Activated CD4-positive, alpha-beta T cell treated with anti-CD3 and anti-CD28 coated beads, Interleukin-2, amount 10 ng/mL, durations not matched to agents 24 days and 14 days (primary cell): ENCODE measurements around the gene TRMT112. TPM values are rescaled to one million over a fixed set of nuclear protein-coding genes. Genes with fewer than 3 reads are reported as not detected.

ENCODE experiments used
- DNase-seq: peaks from one replicate; pipeline ENCODE4 v3.0.0; 2022
- H3K27ac Mint-ChIP-seq: one replicate; pipeline ENCODE4 v1.8.0; 2022; ENCODE audit warnings: mild to moderate bottlenecking, mixed read lengths
- H3K27me3 Mint-ChIP-seq: one replicate; pipeline ENCODE4 v1.8.0; 2022; ENCODE audit warnings: mixed read lengths
- H3K36me3 Mint-ChIP-seq: one replicate; pipeline ENCODE4 v1.8.0; 2022; ENCODE audit warnings: low read depth, mild to moderate bottlenecking, mixed read lengths
- H3K4me1 Mint-ChIP-seq: one replicate; pipeline ENCODE4 v1.8.0; 2021; ENCODE audit warnings: mixed read lengths
- H3K4me3 Mint-ChIP-seq: one replicate; pipeline ENCODE4 v1.8.0; 2022; ENCODE audit warnings: mild to moderate bottlenecking, moderate library complexity, mixed read lengths
- H3K9me3 Mint-ChIP-seq: one replicate; pipeline ENCODE4 v1.8.0; 2021; ENCODE audit warnings: mixed read lengths
- intact Hi-C: fragments of 100-400 bp; cut with micrococcal nuclease; formaldehyde crosslinking; loops from one replicate; pipeline ENCODE4 v1.15.1; 2023
- total RNA-seq: library from RNA; stranded (reverse); gene quantifications from 2 replicates; pipeline ENCODE4 v1.2.3, GENCODE V29; 2022

The TRMT112 gene
- total RNA-seq, result 319 and 320 TPM in 2 replicates

- DNase-seq, result peak; percentile 99
- Mint-ChIP-seq H3K27me3 (no peaks in the 10 kb centered on the region), H3K27ac (peak within 1 kb of the TSS; percentile 97), H3K36me3 (peaks cover 47% of the 10 kb centered on the region), H3K4me3 (peak within 1 kb of the TSS; percentile 92), H3K4me1 (peaks cover 38% of the 10 kb centered on the region), H3K9me3 (no peaks in the 10 kb centered on the region)
- intact Hi-C loops, result loop anchor here (1.0 kb wide), 4 partner anchors 12 to 48 kb away; partner anchors contain the start of genes CCDC88B and ESRRA
These were observed at the start of gene TRMT112 for GRCh38 chr11:64317325-64317960. Gene TRMT112 (minus strand): TSS chr11:64317559. CDS start chr11:64317526, 33 bp downstream.

- intact Hi-C loops, result no loop called here
- DNase-seq, result no peak
- Mint-ChIP-seq H3K9me3 (no peaks in the 10 kb centered on the region), H3K4me1 (peaks cover 2% of the 10 kb centered on the region), H3K4me3 (no peak overlapping the region), H3K27me3 (no peaks in the 10 kb centered on the region), H3K36me3 (peaks cover 54% of the 10 kb centered on the region), H3K27ac (no peak overlapping the region)
These were observed 49.4 kb upstream of the TRMT112 start for GRCh38 chr11:64366751-64367150.

DNA sequence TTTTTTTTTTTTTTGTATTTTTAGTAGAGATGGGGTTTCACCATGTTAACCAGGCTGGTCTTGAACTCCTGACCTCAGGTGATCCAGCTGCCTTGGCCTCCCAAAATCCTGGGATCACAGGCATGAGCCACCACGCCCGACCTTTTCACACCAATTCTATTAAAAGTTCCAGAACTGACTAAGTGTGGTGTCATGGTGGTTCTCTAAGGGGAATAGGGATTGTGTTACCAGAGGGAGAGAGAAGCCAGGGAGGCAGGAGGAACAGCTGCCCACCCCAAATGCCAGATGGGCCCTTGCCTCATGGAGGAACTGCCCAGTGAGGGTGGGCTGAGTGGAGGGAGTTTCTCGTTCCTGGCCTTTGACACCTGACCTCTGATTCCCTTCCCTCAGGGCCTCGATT lies 47.6 kb upstream of the TRMT112 start:
- Mint-ChIP-seq H3K9me3 (no peaks in the 10 kb centered on the region), H3K27ac (no peak overlapping the region), H3K27me3 (no peaks in the 10 kb centered on the region), H3K4me1 (peaks cover 8% of the 10 kb centered on the region), H3K4me3 (no peak overlapping the region), H3K36me3 (peaks cover 63% of the 10 kb centered on the region)
- intact Hi-C loops, result no loop called here
- no peak for DNase-seq

- Mint-ChIP-seq H3K4me1 (peaks cover 12% of the 10 kb centered on the region), H3K9me3 (no peaks in the 10 kb centered on the region), H3K27ac (no peak overlapping the region), H3K27me3 (no peaks in the 10 kb centered on the region), H3K4me3 (no peak overlapping the region), H3K36me3 (peaks cover 63% of the 10 kb centered on the region)
- DNase-seq, result no peak
- intact Hi-C loops, result no loop called here
These were observed 47.1 kb upstream of the TRMT112 start for GRCh38 chr11:64364435-64364834.

DNA sequence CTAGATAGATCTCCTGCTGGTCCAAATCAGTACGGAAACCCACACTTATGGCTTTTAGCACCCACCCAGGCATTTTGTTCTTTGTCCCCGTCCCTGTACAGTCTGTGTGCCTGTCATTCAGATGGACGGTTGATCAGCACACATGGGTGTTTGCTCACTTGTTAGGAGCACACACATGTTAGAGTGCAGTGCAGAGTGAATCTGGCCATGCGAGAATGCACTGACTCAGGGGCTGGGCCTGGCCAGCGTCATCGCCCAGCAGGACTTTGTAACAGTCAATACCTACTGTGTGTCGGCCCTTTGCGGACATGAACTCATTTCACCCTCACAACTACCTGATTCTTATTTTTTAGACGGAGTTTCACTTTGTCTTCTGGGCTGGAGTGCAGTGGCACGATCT lies 45.0 kb upstream of the TRMT112 start:
- Mint-ChIP-seq H3K36me3 (peaks cover 51% of the 10 kb centered on the region), H3K4me1 (peaks cover 17% of the 10 kb centered on the region)
- intact Hi-C loops, result no loop called here

GRCh38 chr11:64361659-64362058 lies 44.3 kb upstream of the TRMT112 start:
- Mint-ChIP-seq H3K4me1 (peaks cover 18% of the 10 kb centered on the region), H3K27ac (no peak overlapping the region), H3K36me3 (peaks cover 49% of the 10 kb centered on the region), H3K9me3 (no peaks in the 10 kb centered on the region), H3K27me3 (no peaks in the 10 kb centered on the region), H3K4me3 (no peak overlapping the region)
- intact Hi-C loops, result no loop called here
- DNase-seq, result no peak

More for the DNA sequence above, 45.0 kb upstream of the TRMT112 start:
- Mint-ChIP-seq H3K27me3 (no peaks in the 10 kb centered on the region), H3K27ac (no peak overlapping the region), H3K4me3 (no peak overlapping the region), H3K9me3 (no peaks in the 10 kb centered on the region)
- no peak for DNase-seq

GRCh38 chr11:64360448-64360921 lies 43.1 kb upstream of the TRMT112 start:
- Mint-ChIP-seq H3K27ac (peak overlapping the region; percentile 80), H3K4me3 (peak overlapping the region; percentile 94), H3K9me3 (no peaks in the 10 kb centered on the region), H3K36me3 (peaks cover 47% of the 10 kb centered on the region), H3K4me1 (peaks cover 22% of the 10 kb centered on the region), H3K27me3 (no peaks in the 10 kb centered on the region)
- intact Hi-C loops, result no loop called here
- no peak for DNase-seq

- H3K27me3 Mint-ChIP-seq, result no peaks in the 10 kb centered on the region
- H3K9me3 Mint-ChIP-seq, result no peaks in the 10 kb centered on the region
- intact Hi-C loops, result loop anchor here (1.0 kb wide), 1 partner anchor 18 kb away; no protein-coding TSS in a partner anchor
- peak; percentile 81 for DNase-seq
- peak overlapping the region; percentile 94 for H3K4me3 Mint-ChIP-seq
- peak overlapping the region; percentile 80 for H3K27ac Mint-ChIP-seq
- H3K36me3 Mint-ChIP-seq, result peaks cover 44% of the 10 kb centered on the region
- peaks cover 22% of the 10 kb centered on the region for H3K4me1 Mint-ChIP-seq
These were observed 42.5 kb upstream of the TRMT112 start for GRCh38 chr11:64359712-64360445.

- Mint-ChIP-seq H3K4me3 (peak within 1 kb of the TSS; percentile 94), H3K9me3 (no peaks in the 10 kb centered on the region), H3K36me3 (peaks cover 40% of the 10 kb centered on the region), H3K27me3 (no peaks in the 10 kb centered on the region), H3K27ac (peak within 1 kb of the TSS; percentile 88), H3K4me1 (peaks cover 20% of the 10 kb centered on the region)
- peak; percentile 90 for DNase-seq
- intact Hi-C loops, result loop anchor here (1.0 kb wide), 1 partner anchor 17 kb away; no protein-coding TSS in a partner anchor
These were observed 41.8 kb upstream of the TRMT112 start, which contains the start of gene RPS6KA4 for GRCh38 chr11:64358907-64359711. Gene RPS6KA4 (plus strand): TSS chr11:64359162. CDS start chr11:64359236, 74 bp downstream.

DNA sequence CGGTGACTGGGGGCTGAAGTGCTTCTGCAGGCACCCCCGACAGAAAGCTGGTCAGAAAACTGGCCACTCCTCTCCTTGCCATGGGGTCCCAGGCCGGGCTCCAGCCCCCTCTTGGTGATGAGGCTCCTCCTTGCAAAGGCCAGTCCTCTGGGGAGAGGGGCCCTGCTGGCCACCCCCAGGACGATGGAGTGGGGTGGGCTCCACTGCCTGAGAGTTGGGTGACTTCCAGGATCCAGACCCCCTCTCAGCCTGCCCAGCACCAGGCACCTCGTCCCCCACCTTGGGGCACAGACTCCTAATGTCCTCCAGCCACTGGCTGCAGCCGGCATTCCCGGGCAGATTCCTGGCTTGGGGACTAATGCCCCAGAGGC lies 41.2 kb upstream of the TRMT112 start:
- no peak for DNase-seq
- Mint-ChIP-seq H3K36me3 (peaks cover 37% of the 10 kb centered on the region), H3K4me1 (peaks cover 20% of the 10 kb centered on the region), H3K27me3 (no peaks in the 10 kb centered on the region), H3K27ac (no peak overlapping the region), H3K9me3 (no peaks in the 10 kb centered on the region), H3K4me3 (peak overlapping the region; percentile 78)
- intact Hi-C loops, result no loop called here

- H3K4me3 Mint-ChIP-seq, result peak overlapping the region; percentile 78
- no peaks in the 10 kb centered on the region for H3K9me3 Mint-ChIP-seq
- intact Hi-C loops, result loop anchor here (1.0 kb wide), 1 partner anchor 41 kb away; the partner anchor contains the start of gene TRMT112
- H3K4me1 Mint-ChIP-seq, result peaks cover 20% of the 10 kb centered on the region
- peaks cover 34% of the 10 kb centered on the region for H3K36me3 Mint-ChIP-seq
- peak; percentile 78 for DNase-seq
- H3K27ac Mint-ChIP-seq, result peak overlapping the region; percentile 88
- H3K27me3 Mint-ChIP-seq, result no peaks in the 10 kb centered on the region
These were observed 40.7 kb upstream of the TRMT112 start for GRCh38 chr11:64357904-64358535.

DNA sequence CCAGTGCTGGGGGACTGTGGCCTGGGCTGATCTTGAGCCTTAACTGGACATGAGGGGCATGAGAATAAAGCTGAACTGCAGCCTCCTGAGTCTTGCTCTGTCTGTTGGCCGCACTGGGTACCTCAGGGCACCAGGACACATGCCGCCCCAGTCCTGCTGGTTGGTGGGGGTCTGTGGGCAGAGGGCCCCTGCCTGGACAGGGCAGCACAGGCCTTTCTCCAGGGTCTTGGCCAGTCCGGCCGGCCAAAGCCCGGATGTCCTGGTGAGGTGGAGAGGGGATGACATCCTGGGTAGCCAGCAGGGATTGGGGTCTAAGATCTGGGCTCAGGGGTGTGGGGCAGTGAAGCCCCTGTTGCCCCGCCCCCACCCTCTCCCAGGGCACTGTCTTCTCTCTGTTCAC lies 40.1 kb upstream of the TRMT112 start:
- intact Hi-C loops, result loop anchor here (1.0 kb wide), 1 partner anchor 40 kb away; the partner anchor contains the start of gene TRMT112
- no peak overlapping the region for H3K4me3 Mint-ChIP-seq
- peaks cover 20% of the 10 kb centered on the region for H3K4me1 Mint-ChIP-seq
- peaks cover 32% of the 10 kb centered on the region for H3K36me3 Mint-ChIP-seq
- H3K27me3 Mint-ChIP-seq, result no peaks in the 10 kb centered on the region
- peak overlapping the region; percentile 88 for H3K27ac Mint-ChIP-seq
- no peak for DNase-seq
- H3K9me3 Mint-ChIP-seq, result no peaks in the 10 kb centered on the region
